Mucosa of rectum (tissue), 2 donors: ENCODE data around the gene CLMP.
"Not testable (repeated sequence)": the region's sequence is repeated elsewhere in the genome, so short reads cannot be mapped to it uniquely, and the experiment has no call there.

Experiments
- H3K27ac ChIP-seq, 2 donors: one replicate each; pipeline ENCODE4 v1.7.0; 2013; ENCODE audit warnings: inconsistent platforms in 2 of 2, low read depth in 2 of 2, low read length in 2 of 2
- H3K27me3 ChIP-seq, 2 donors: one replicate each; pipeline ENCODE4 v1.7.0; 2013; ENCODE audit warnings: low read length in 2 of 2; ENCODE audit not compliant: control insufficient read depth in 2 of 2, insufficient read depth in 2 of 2
- H3K36me3 ChIP-seq, 2 donors: one replicate each; pipeline ENCODE4 v1.7.0; 2013; ENCODE audit warnings: low read length in 2 of 2; ENCODE audit not compliant: control insufficient read depth in 2 of 2, insufficient read depth in 2 of 2
- H3K4me1 ChIP-seq, 2 donors: one replicate each; pipeline ENCODE4 v1.7.0; 2013; ENCODE audit warnings: low read length in 2 of 2, mild to moderate bottlenecking in 1 of 2; ENCODE audit not compliant: control insufficient read depth in 2 of 2, insufficient read depth in 2 of 2
- H3K4me3 ChIP-seq, 2 donors: one replicate each; pipeline ENCODE4 v1.7.0; 2013; ENCODE audit warnings: low read length in 2 of 2
- H3K9ac ChIP-seq, 2 donors: one replicate each; pipeline ENCODE4 v1.7.0; 2013; ENCODE audit warnings: low read length in 2 of 2, low read depth in 1 of 2, mild to moderate bottlenecking in 1 of 2
- H3K9me3 ChIP-seq, 2 donors: one replicate each; pipeline ENCODE4 v1.7.0; 2013; ENCODE audit warnings: low read length in 2 of 2; ENCODE audit not compliant: control insufficient read depth in 2 of 2
- donor health status: healthy.
- donor health status: Normal muscosa, but diverticular disease.

Gene CLMP

GRCh38 chr11:123093739-123094138, 101.3 kb downstream of the CLMP start:
- Histone ChIP-seq H3K27ac (no peak overlapping the region), H3K27me3 (no peaks in the 10 kb centered on the region), H3K36me3 (no peaks in the 10 kb centered on the region), H3K9ac (no peak overlapping the region), H3K4me3 (no peak overlapping the region), H3K9me3 (no peaks in the 10 kb centered on the region), H3K4me1 (no peaks in the 10 kb centered on the region)

GRCh38 chr11:123091506-123091905, 103.5 kb downstream of the CLMP start:
- no peak overlapping the region for H3K4me3 ChIP-seq
- H3K36me3 ChIP-seq, result no peaks in the 10 kb centered on the region
- H3K4me1 ChIP-seq, result no peaks in the 10 kb centered on the region
- H3K9me3 ChIP-seq, result no peaks in the 10 kb centered on the region
- no peaks in the 10 kb centered on the region for H3K27me3 ChIP-seq
- no peak overlapping the region for H3K27ac ChIP-seq
- no peak overlapping the region for H3K9ac ChIP-seq

GRCh38 chr11:123090168-123090567, 104.9 kb downstream of the CLMP start:
- not testable (repeated sequence) for H3K4me3 ChIP-seq, H3K27me3 ChIP-seq, H3K9me3 ChIP-seq, H3K36me3 ChIP-seq, H3K9ac ChIP-seq, H3K27ac ChIP-seq, H3K4me1 ChIP-seq

- H3K4me3 ChIP-seq, H3K9ac ChIP-seq, H3K27ac ChIP-seq, H3K27me3 ChIP-seq, H3K4me1 ChIP-seq, H3K9me3 ChIP-seq, H3K36me3 ChIP-seq: not testable (repeated sequence)
Measured at GRCh38 chr11:123088896-123089295, 106.2 kb downstream of the CLMP start.

DNA sequence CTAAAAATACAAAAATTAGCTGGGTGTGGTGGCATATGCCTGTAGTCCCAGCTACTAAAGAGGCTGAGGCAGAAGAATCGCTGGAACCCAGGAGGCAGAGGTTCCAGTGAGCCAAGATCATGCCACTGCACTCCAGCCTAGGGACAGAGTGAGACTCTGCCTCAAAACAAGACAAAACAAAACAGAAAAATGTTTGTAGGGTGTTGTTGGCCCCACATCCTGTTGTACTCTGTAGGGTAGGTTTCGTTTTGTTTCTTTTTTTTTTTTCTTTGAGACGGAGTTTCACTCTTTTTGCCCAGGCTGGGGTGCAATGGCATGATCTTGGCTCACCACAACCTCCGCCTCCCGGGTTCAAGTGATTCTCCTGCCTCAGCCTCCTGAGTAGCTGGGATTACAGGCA, 107.4 kb downstream of the CLMP start:
- not testable (repeated sequence) for H3K4me3 ChIP-seq, H3K9me3 ChIP-seq, H3K27ac ChIP-seq, H3K27me3 ChIP-seq, H3K36me3 ChIP-seq, H3K9ac ChIP-seq, H3K4me1 ChIP-seq

GRCh38 chr11:123086305-123086704, 108.7 kb downstream of the CLMP start:
- H3K9me3 ChIP-seq, result no peaks in the 10 kb centered on the region
- H3K27ac ChIP-seq, result no peak overlapping the region
- no peaks in the 10 kb centered on the region for H3K27me3 ChIP-seq
- no peak overlapping the region for H3K4me3 ChIP-seq
- H3K9ac ChIP-seq, result no peak overlapping the region
- H3K4me1 ChIP-seq, result peaks cover 4 to 6% of the 10 kb centered on the region in 2 donors
- H3K36me3 ChIP-seq, result no peaks in the 10 kb centered on the region

DNA sequence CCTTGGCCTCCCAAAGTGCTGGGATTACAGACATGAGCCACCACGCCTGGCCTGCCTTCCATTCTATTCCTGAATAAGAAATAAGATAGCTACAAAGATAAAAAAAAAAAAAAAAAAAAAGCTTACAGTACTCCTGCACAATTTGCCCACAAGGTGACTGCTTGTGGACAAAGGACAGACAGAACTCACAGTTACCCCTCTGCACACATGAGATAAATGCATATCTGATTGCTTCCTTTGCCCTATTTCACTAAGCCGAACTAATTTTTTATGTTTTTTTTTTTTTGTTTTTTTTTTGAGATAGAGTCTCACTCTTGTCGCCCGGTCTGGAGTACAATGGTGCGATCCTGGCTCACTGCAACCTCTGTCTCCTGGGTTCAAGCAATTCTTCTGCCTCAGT, 109.6 kb downstream of the CLMP start:
- Histone ChIP-seq H3K4me3 (no peak overlapping the region), H3K9ac (no peak overlapping the region), H3K36me3 (no peaks in the 10 kb centered on the region), H3K4me1 (peaks cover 4 to 6% of the 10 kb centered on the region in 2 donors), H3K27ac (no peak overlapping the region), H3K9me3 (no peaks in the 10 kb centered on the region), H3K27me3 (no peaks in the 10 kb centered on the region)

- Histone ChIP-seq H3K4me3 (no peak overlapping the region), H3K36me3 (no peaks in the 10 kb centered on the region), H3K4me1 (peaks cover 4 to 6% of the 10 kb centered on the region in 2 donors), H3K27ac (no peak overlapping the region), H3K27me3 (no peaks in the 10 kb centered on the region), H3K9me3 (no peaks in the 10 kb centered on the region), H3K9ac (no peak overlapping the region)
Measured at GRCh38 chr11:123084454-123084853, 110.6 kb downstream of the CLMP start.

GRCh38 chr11:123083623-123084029, 111.4 kb downstream of the CLMP start:
- Histone ChIP-seq H3K36me3 (no peaks in the 10 kb centered on the region), H3K9me3 (no peaks in the 10 kb centered on the region), H3K4me1 (peaks cover 4 to 6% of the 10 kb centered on the region in 2 donors), H3K9ac (no peak overlapping the region), H3K4me3 (no peak overlapping the region), H3K27me3 (no peaks in the 10 kb centered on the region), H3K27ac (no peak overlapping the region)

DNA sequence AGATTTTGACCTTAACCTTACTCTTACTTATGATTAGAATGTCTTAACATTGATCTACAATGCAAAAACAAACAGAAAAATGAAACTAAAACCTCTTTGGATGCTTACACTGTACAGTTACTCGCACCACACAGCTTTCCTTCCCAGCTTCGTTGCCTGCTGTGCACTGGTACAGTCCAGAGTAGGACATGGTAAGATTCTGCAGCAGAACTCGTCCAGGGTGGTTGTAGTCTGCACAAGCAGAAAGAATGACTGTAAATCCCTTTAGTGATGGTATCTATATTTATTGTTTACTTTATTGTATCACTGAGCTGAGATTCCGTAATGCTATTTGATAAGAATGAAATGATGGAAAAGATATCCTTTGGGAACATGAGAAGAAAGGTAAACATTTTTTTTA, 112.1 kb downstream of the CLMP start:
- Histone ChIP-seq H3K27me3 (no peaks in the 10 kb centered on the region), H3K27ac (no peak overlapping the region), H3K4me1 (peaks cover 4 to 6% of the 10 kb centered on the region in 2 donors), H3K9me3 (no peaks in the 10 kb centered on the region), H3K36me3 (no peaks in the 10 kb centered on the region), H3K4me3 (no peak overlapping the region), H3K9ac (no peak overlapping the region)

DNA sequence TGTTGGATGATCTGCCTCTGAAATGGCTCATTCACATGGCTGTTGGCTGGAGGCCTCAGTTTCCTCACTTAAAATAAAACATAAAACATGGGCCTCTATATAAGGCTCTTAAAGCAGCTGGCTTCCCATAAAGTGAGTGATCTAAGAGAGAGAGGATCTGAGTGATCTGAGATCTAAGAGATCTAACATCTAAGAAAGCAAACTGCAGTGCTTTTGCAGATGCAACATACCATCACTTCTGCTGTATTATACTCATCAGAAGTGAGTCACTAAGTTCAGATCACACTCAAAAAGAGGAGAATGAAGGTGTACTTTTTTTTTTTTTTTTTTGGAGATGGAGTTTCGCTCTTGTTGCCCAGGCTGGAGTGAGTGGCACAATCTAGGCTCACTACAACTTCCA, 115.0 kb downstream of the CLMP start:
- peaks cover 4 to 6% of the 10 kb centered on the region in 2 donors for H3K4me1 ChIP-seq
- H3K27ac ChIP-seq, result no peak overlapping the region
- no peaks in the 10 kb centered on the region for H3K36me3 ChIP-seq
- H3K4me3 ChIP-seq, result no peak overlapping the region
- H3K9ac ChIP-seq, result no peak overlapping the region
- H3K27me3 ChIP-seq, result no peaks in the 10 kb centered on the region
- H3K9me3 ChIP-seq, result no peaks in the 10 kb centered on the region
